Heart left ventricle (tissue), 16 donors: ENCODE measurements around the gene NFIA. TPM values are rescaled to one million over a fixed set of nuclear protein-coding genes. Genes with fewer than 3 reads are reported as not detected.

Source experiments
- ATAC-seq, 4 donors: fragments of 200-7000 bp; cut with Tn5 transposase; one replicate each; pipeline ENCODE4 v1.9.1; 2020 to 2022; ENCODE audit warnings: moderate library complexity in 4 of 4, mild to moderate bottlenecking in 3 of 4, moderate number of reproducible peaks in 1 of 4
- DNase-seq, 5 donors: peaks; one replicate each; pipeline ENCODE4 v3.0.0-alpha.2; 2020
- H3K27ac ChIP-seq, 12 donors: fragments of 200-600 bp; sonication (generic) in 4 of 12; one replicate each; pipeline versions ENCODE4 v1.5.0 to v1.8.0; 2016 to 2022; ENCODE audit warnings: mild to moderate bottlenecking in 2 of 12
- H3K27me3 ChIP-seq, 9 donors: fragments of 200-600 bp; sonication (generic) in 2 of 9; one replicate each; pipeline versions ENCODE4 v1.5.1 to v1.8.0; 2016 to 2022; ENCODE audit warnings: mild to moderate bottlenecking in 3 of 9
- H3K36me3 ChIP-seq, 9 donors: fragments of 200-600 bp; sonication (generic) in 2 of 9; one replicate each; pipeline versions ENCODE4 v1.5.0 to v1.8.0; 2018 to 2022; ENCODE audit warnings: mild to moderate bottlenecking in 2 of 9
- H3K4me1 ChIP-seq, 12 donors: fragments of 200-600 bp; sonication (generic) in 4 of 12; one replicate each; pipeline versions ENCODE4 v1.5.0 to v1.8.0; 2016 to 2022; ENCODE audit warnings: mild to moderate bottlenecking in 3 of 12
- H3K4me3 ChIP-seq, 12 donors: fragments of 200-600 bp; sonication (generic) in 4 of 12; one replicate each; pipeline versions ENCODE4 v1.5.0 to v1.8.0; 2017 to 2022; ENCODE audit warnings: mild to moderate bottlenecking in 9 of 12, moderate library complexity in 4 of 12
- H3K9me3 ChIP-seq, 12 donors: fragments of 200-600 bp; sonication (generic) in 4 of 12; one replicate each; pipeline versions ENCODE4 v1.5.0 to v1.8.0; 2016 to 2022; ENCODE audit warnings: mild to moderate bottlenecking in 1 of 12
- CTCF ChIP-seq, 12 donors: fragments of 200-600 bp; sonication (generic) in 4 of 12; IDR thresholded peaks; one replicate each; pipeline versions ENCODE4 v1.5.0 to v1.8.0; 2018 to 2022; ENCODE audit warnings: antibody characterized with exemption in 12 of 12, mild to moderate bottlenecking in 5 of 12
- POLR2A ChIP-seq, 2 donors: fragments of 450-650 bp; IDR thresholded peaks; one replicate each; pipeline ENCODE4 v1.6.1; 2017; ENCODE audit warnings: antibody characterized with exemption in 2 of 2, mild to moderate bottlenecking in 2 of 2, moderate library complexity in 2 of 2
- WGBS, 4 donors: extraction: QIAGEN DNeasy Blood & Tissue Kit in 2 of 4; methylation state at CpG; one replicate each; pipeline versions ENCODE4 v1.1.5 to v1.1.7; 2013 to 2018; 5-methylcytosine and 5-hydroxymethylcytosine counted together
- intact Hi-C, 10 donors: fragments of 100-400 bp; cut with DNase I; formaldehyde crosslinking; loops; one replicate each; pipeline versions ENCODE4 v1.11.1 to v1.14.2; 2022
- polyA plus RNA-seq, 2 donors: library from polyadenylated mRNA; stranded (reverse); fragments of 200-250 nt; gene quantifications; one replicate each; pipeline ENCODE4 v1.2.3, GENCODE V29; 2013
- total RNA-seq, 9 donors: library from RNA; depleted of rRNA in 2 of 9; stranded (reverse); fragments of >200 nt in 2 of 9; fragmentation: NEBNext Ultra II Directional in 3 of 9; extraction: Animal tissue kit (Norgen Biotek cat#: 25700) in 3 of 9; gene quantifications; one replicate each; pipeline versions ENCODE4 v1.1.0 to v1.2.4, GENCODE V29; 2016 to 2023
- donor health status: ischemic (EF 13 %, LVEDD 7.1; RV severe dilation, severe dysfunction).
- donor health status: healthy with polysubstance abuse.
- donor health status: DM: no; HTN: yes; CAD: no.
- donor health status: DM: no; HTN: no; CAD: no.
- donor health status: ischemic (EF 25% LVEDD 6.9; RV normal size, moderate dysfunction).
- donor health status: ischemic (EF 25% LVEDD 5.7; RV mildly dilated, moderate dysfunction).
- donor health status: healthy.
- donor health status: DM: yes; HTN: yes; CAD: no.
- donor health status: ischemic (EF 35%, LVEDD 5.7; RV mildly dilated, moderate dysfunction).
- donor health status: nonischemic (EF 11% LVEDD 7.7; RV severe dilation, severe dysfunction).
- donor health status: DM: yes; HTN: yes; CAD: no.
- donor health status: PGD.
- donor health status: ischemic (EF 29% LVEDD 5.4; RV normal size, mild dysfunction).
- donor health status: nonischemic (EF 23%, LVEDD 6.1; RV moderate dilation, normal function).

Gene NFIA
- total and polyA plus RNA-seq, 11 donors = 12.7 to 121 (median 96.5) TPM

- peaks cover 0 to 69% (median 38%) of the 10 kb centered on the region in 12 donors for H3K4me1 ChIP-seq
- WGBS, 4 donors = 82 to 87% (median 83%) methylated on average over 13 of the region's 13 CpGs
- H3K4me3 ChIP-seq = peak overlapping the region in 6 of 12 donors; percentile 59 to 87 (median 63)
Observed at GRCh38 chr1:61054601-61054993, 27.8 kb upstream of the NFIA start.

GRCh38 chr1:61055110-61055614 lies 27.2 kb upstream of the NFIA start:
- H3K27me3 ChIP-seq = peaks cover 0 to 10% (median 0%) of the 10 kb centered on the region in 9 donors
- TF ChIP-seq CTCF (IDR thresholded peaks at IDR 0.05) = no peak
- TF ChIP-seq POLR2A (IDR thresholded peaks at IDR 0.05) = no peak
- H3K36me3 ChIP-seq = no peaks in the 10 kb centered on the region
- H3K27ac ChIP-seq = peak overlapping the region in 10 of 12 donors; percentile 89 to 99 (median 98)
- intact Hi-C loops = loop anchor here in 8 of 10 donors (1.0 to 10.0 kb wide), 9 partner anchors 22 to 800 kb away; partner anchors contain the start of gene PATJ (in 1 of the 8)
- no peak overlapping the region for H3K4me3 ChIP-seq
- no peaks in the 10 kb centered on the region for H3K9me3 ChIP-seq
- DNase-seq (no peak), ATAC-seq (no peak)
- H3K4me1 ChIP-seq = peaks cover 0 to 67% (median 37%) of the 10 kb centered on the region in 12 donors

More at GRCh38 chr1:61054601-61054993, 27.8 kb upstream of the NFIA start:
- Histone ChIP-seq H3K27ac (peak overlapping the region; percentile 82 to 99 (median 97)), H3K36me3 (no peaks in the 10 kb centered on the region), H3K9me3 (no peaks in the 10 kb centered on the region), H3K27me3 (peaks cover 0 to 10% (median 0%) of the 10 kb centered on the region in 9 donors)
- DNase-seq (no peak), ATAC-seq (no peak)
- intact Hi-C loops = loop anchor here (2.0 to 10.0 kb wide), 16 partner anchors 22 to 800 kb away; partner anchors contain the start of gene PATJ (in 1 of the 10)
- TF ChIP-seq CTCF (IDR thresholded peaks at IDR 0.05) = no peak

- H3K27ac ChIP-seq = peak overlapping the region; percentile 68 to 99 (median 92)
- WGBS, 4 donors = 52 to 67% (median 58%) methylated on average over 2 of the region's 2 CpGs
Observed at GRCh38 chr1:61056196-61056572, 26.2 kb upstream of the NFIA start.

More at GRCh38 chr1:61056196-61056572, 26.2 kb upstream of the NFIA start:
- no peak for DNase-seq
- no peak for TF ChIP-seq CTCF (IDR thresholded peaks at IDR 0.05)
- intact Hi-C loops = loop anchor here in 7 of 10 donors (2.0 to 10.0 kb wide), 7 partner anchors 21 to 799 kb away; partner anchors contain the start of gene PATJ (in 1 of the 7)
- Histone ChIP-seq H3K9me3 (no peaks in the 10 kb centered on the region), H3K27me3 (peaks cover 0 to 5% (median 0%) of the 10 kb centered on the region in 9 donors), H3K4me3 (peak overlapping the region in 11 of 12 donors; percentile 38 to 92 (median 72)), H3K36me3 (no peaks in the 10 kb centered on the region), H3K4me1 (peaks cover 0 to 64% (median 36%) of the 10 kb centered on the region in 12 donors)
- no peak for ATAC-seq
